Measurements from ENCODE around the gene RNU1-1. TPM values are rescaled to one million over a fixed set of nuclear protein-coding genes. Genes with fewer than 3 reads are reported as not detected.
A peak's percentile ranks its signal among the peaks of the same experiment; 100 is the strongest.

The RNU1-1 gene
- total and polyA plus RNA-seq, 9 of the 15 experiments (the other 6 are each of a cell fraction or from before 2014, with no cell fraction given) = under 0.01 to 32,823 (median 2,538) TPM; not detected in 4

- TF ChIP-seq PRDM10 (IDR thresholded peaks at IDR 0.05; ENCODE audit: partially characterized antibody) (peak; percentile 41), E2F3 (CRISPR knock-in tag; IDR thresholded peaks at IDR 0.05) (peak; percentile 69), E4F1 (CRISPR knock-in tag; IDR thresholded peaks at IDR 0.05; ENCODE audit: borderline replicate concordance) (0 out of 2 replicates have a peak, but pooled peaks have one; percentile 66), THRB (CRISPR knock-in tag; conservative IDR thresholded peaks at IDR 0.05) (peak; percentile 100), KLF6 (CRISPR knock-in tag; IDR thresholded peaks at IDR 0.05; ENCODE audit: borderline replicate concordance) (peak; percentile 80), HDAC3 (IDR thresholded peaks at IDR 0.05; ENCODE audit: borderline replicate concordance, partially characterized antibody) (peak; percentile 75), ZNF586 (CRISPR knock-in tag; conservative IDR thresholded peaks at IDR 0.05) (peak; percentile 96), ZBTB9 (CRISPR knock-in tag; IDR thresholded peaks at IDR 0.05) (peak; percentile 98), ZNF280B (CRISPR knock-in tag; IDR thresholded peaks at IDR 0.05) (peak; percentile 86), STAT6 (CRISPR knock-in tag; IDR thresholded peaks at IDR 0.05) (0 out of 2 replicates have a peak, but pooled peaks have one; percentile 18), NFIC (IDR thresholded peaks at IDR 0.05) (peak; percentile 77), NBN (IDR thresholded peaks at IDR 0.05; ENCODE audit: low read depth) (0 out of 2 replicates have a peak, but pooled peaks have one; percentile 34), NELFE (IDR thresholded peaks at IDR 0.05; ENCODE audit: insufficient read depth, insufficient read length) (peak; percentile 64)
Observed at GRCh38 chr1:16513412-16514106, 526 bp downstream of the RNU1-1 start (continued).
